ENCODE results near the gene ETS2.

Gene ETS2

GRCh38 chr21:38861989-38862683 lies 56.4 kb downstream of the ETS2 start:
- DNase-seq: no peak

- DNase-seq: no peak
Observed at GRCh38 chr21:38863291-38863690, 57.6 kb downstream of the ETS2 start.

- DNase-seq: no peak
Observed at GRCh38 chr21:38863843-38864363, 58.2 kb downstream of the ETS2 start.

- no peak for DNase-seq
Observed at GRCh38 chr21:38864964-38865363, 59.2 kb downstream of the ETS2 start.

GRCh38 chr21:38869196-38869595 lies 63.5 kb downstream of the ETS2 start:
- no peak for DNase-seq

GRCh38 chr21:38869946-38870345 lies 64.2 kb downstream of the ETS2 start:
- DNase-seq: no peak
